GM13976 (cell line): ENCODE data around the gene AUNIP.

Source experiments
- DNase-seq: peaks from one replicate; pipeline ENCODE4 v3.0.0; 2012; ENCODE audit warnings: low spot score
- in situ Hi-C: fragments of 300-500 bp; cut with MboI; formaldehyde crosslinking; loops from one replicate; pipeline ENCODE4 v1.12.0; 2022; ENCODE audit warnings: low sequenced_read_pairs, mixed read lengths, inconsistent platforms; ENCODE audit not compliant: unreplicated experiment
- TF ChIP-seq, protein P1 (sequence below): IDR thresholded peaks from 2 replicates; pipeline ENCODE4 v1.5.1; 2012; ENCODE audit warnings: borderline replicate concordance, mild to moderate bottlenecking; ENCODE audit not compliant: insufficient read depth; ENCODE audit errors: extremely low read depth, missing control alignments, control extremely low read depth

Gene AUNIP

DNA sequence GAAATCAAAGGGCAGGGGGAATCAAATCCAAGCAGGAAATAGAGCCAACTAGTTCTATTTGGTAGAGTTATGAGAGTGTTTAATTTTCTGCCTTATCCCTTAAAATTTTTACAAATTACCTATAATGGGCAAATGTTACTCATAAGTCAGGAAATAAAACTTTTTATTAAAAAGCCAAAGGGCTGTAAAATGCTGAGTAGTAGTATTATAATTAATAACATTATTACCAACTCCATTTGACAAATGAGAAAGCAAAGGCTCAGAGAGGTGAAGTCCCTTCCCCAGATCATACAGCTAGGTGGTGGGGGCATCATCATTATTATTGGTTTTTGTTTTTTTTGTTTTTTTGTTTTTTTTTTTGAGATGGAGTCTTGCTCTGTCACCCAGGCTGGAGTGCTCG lies 55.9 kb downstream of the AUNIP start:
- no peak for DNase-seq
- TF ChIP-seq, protein P1, sequence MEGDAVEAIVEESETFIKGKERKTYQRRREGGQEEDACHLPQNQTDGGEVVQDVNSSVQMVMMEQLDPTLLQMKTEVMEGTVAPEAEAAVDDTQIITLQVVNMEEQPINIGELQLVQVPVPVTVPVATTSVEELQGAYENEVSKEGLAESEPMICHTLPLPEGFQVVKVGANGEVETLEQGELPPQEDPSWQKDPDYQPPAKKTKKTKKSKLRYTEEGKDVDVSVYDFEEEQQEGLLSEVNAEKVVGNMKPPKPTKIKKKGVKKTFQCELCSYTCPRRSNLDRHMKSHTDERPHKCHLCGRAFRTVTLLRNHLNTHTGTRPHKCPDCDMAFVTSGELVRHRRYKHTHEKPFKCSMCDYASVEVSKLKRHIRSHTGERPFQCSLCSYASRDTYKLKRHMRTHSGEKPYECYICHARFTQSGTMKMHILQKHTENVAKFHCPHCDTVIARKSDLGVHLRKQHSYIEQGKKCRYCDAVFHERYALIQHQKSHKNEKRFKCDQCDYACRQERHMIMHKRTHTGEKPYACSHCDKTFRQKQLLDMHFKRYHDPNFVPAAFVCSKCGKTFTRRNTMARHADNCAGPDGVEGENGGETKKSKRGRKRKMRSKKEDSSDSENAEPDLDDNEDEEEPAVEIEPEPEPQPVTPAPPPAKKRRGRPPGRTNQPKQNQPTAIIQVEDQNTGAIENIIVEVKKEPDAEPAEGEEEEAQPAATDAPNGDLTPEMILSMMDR, result no peak
- in situ Hi-C loops, result loop anchor here (25.0 kb wide), 1 partner anchor 391 kb away; the partner anchor contains the start of gene RHCE

DNA sequence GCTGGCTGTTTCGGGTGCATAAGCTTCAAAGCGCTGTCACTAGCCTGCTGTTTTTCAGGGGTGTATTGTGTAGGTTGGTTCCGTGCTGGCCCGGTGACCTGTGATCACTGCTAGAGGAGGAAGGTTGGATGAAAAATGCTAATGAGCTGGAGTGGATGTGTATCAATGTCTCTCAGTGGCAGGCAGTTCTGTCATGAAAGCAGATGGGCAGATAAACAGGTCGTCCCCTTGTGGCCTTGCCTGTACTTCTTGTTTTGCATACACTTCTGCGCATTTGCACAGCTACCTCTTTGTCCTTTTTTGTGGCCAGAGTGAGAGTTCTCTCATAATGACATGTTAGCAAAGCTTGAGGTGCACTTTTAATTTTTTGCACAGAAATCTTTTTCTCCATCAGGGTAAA lies 56.3 kb downstream of the AUNIP start:
- peak; percentile 74 for DNase-seq
- TF ChIP-seq, protein P1, result no peak
- in situ Hi-C loops, result loop anchor here (25.0 kb wide), 1 partner anchor 391 kb away; the partner anchor contains the start of gene RHCE

DNA sequence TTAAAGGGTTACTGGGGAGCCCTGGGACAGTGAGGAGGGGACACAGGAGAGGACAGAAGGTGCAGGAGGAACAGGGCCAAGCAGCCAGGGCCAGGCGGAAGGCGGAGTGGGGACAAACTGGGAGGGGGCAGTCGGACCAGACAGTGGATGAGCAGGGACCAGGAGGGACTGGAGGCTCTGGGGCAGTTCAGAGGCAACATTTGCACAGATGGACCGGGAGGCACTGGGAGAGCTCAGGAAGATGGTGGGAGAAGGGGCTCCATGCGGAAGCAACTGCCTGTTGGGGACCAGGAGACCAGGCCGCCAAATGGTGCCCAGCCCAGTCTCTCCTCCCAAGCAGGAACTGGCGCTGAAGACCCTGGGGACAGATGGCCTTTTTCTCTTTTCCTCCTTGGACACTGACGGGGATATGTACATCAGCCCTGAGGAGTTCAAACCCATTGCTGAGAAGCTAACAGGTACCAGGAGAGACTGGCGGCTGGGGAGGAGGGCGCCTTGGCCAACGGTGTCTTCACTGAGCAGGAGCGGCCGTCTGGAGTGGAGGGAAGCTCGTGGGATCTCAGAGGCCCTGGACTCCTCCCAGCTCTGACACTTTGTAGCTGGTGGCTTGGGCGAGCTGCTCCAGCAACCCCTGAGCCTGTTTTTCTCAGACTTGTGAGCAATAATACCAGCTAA lies 58.4 kb downstream of the AUNIP start:
- in situ Hi-C loops, result loop anchor here (25.0 kb wide), 1 partner anchor 389 kb away; the partner anchor contains the start of gene RHCE
- no peak for DNase-seq
- TF ChIP-seq, protein P1, result no peak

DNA sequence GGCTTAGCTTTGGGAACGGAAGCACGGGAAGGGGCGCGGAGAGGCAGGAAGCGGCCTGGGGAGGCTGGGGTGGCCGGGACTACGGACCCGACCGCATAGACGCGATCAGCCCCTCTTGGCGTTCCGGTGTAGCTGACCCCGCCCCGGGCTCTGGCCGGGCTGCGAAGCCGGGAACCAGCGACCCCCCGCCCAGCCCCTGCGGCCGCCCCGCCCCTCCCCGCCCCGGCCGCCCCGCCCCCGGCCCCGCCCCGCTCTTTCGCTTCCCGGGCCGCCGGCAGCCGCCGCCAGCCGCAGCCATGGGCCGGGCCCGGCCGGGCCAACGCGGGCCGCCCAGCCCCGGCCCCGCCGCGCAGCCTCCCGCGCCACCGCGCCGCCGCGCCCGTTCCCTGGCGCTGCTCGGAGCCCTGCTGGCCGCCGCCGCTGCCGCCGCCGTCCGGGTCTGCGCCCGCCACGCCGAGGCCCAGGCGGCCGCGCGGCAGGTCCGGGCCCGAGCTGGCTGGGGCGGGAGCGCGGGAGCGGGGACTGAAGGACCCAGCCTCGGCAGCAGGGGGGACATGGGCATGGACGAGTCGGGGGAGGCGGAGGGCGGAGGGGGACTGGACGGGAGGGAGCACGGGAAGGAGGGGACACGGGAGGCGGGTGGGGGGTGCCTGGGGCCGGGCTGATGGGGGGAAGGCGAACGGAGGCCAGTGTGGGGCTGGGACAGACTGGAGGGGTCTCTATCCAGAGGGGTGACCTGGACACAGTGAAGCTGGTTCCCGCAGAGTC lies 59.1 kb downstream of the AUNIP start, which contains the start of gene SELENON:
Gene SELENON (plus strand): TSS at position 259 of the 768 bp plus-strand sequence. CDS start 38 bp downstream, at position 297.
- TF ChIP-seq, protein P1, result no peak
- in situ Hi-C loops, result loop anchor here (25.0 kb wide), 1 partner anchor 388 kb away; the partner anchor contains the start of gene RHCE
- DNase-seq, result peak; percentile 75

DNA sequence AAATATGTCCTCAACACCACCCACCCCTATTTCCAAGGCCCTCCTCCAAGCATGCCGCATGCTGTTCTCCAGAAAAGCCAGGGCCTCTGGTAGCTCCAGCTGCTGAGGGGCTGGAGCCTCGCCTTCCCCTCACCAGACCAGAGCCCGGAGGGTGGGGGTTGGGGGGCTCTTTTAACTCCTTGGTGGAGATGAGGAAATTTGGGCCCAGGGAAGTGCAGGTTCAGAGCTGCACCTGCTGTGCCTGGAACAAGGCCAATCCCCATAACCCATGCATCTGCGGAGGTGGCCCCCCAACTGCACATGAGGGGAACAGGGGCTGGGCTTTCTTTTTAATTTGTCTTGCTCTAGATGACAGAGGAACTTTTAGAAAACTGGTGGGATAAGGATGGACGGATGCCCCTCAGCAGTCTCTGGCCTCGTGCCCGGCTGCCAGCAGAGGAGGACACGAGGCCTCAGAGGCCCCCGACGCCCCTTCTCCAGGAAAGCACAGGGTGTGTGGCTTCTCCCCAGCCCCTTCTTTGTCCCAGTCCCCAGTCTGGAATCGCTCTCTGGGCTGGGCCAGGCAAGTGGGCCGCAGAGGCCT lies 59.8 kb downstream of the AUNIP start:
- no peak for DNase-seq
- TF ChIP-seq, protein P1, result no peak
- in situ Hi-C loops, result no loop called here

DNA sequence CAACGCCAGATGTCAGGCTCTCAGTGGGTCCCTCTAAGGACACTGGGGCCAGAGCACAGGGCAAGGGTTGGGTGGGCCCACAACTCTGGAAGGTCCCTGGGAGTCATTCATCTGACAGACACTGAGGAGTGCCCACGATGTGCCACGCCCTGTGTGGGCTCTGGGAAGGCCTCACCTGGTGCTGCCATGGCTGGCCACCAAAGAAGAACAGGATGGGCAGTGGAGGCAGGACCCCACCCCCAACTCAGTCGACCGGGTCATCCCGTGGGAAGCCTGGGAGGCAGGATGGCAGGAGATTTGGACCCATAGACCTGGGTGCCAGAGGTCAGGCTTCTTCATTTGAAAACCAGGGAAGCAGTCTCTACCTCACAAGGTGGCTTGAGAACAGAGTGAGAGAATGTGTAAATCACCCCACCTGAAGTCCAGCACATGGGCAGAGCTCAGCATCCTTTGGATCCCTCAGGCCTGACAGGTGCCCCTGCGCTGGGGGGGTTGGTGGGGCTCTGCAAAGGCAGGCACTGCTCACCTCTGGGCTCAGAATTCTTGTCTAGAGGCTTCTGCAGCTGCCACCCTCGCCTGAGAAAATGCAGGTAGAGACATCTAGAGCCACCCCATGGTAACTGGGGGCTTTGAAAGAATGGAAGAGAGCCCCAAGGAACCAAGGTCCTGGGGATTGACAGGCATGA lies 60.4 kb downstream of the AUNIP start:
- in situ Hi-C loops, result no loop called here

More for the DNA sequence above, 60.4 kb downstream of the AUNIP start:
- TF ChIP-seq, protein P1, result no peak
- DNase-seq, result no peak
